ENCODE measurements around the gene EGFL7.
"Not testable (repeated sequence)": the region's sequence is repeated elsewhere in the genome, so short reads cannot be mapped to it uniquely, and the experiment has no call there.

Gene EGFL7

GRCh38 chr9:136697821-136698526, 35.3 kb downstream of the EGFL7 start:
- DNase-seq (ENCODE audit: low read depth): no peak

GRCh38 chr9:136698635-136699246, 36.0 kb downstream of the EGFL7 start:
- DNase-seq (ENCODE audit: low read depth): no peak

- DNase-seq (ENCODE audit: low read depth): no peak
Observed at GRCh38 chr9:136700304-136700703, 37.6 kb downstream of the EGFL7 start.

- no peak for DNase-seq (ENCODE audit: low read depth)
Observed at GRCh38 chr9:136700959-136701667, 38.4 kb downstream of the EGFL7 start.

GRCh38 chr9:136701668-136702053, 38.9 kb downstream of the EGFL7 start:
- DNase-seq (ENCODE audit: low read depth): no peak

GRCh38 chr9:136703276-136703860, 40.7 kb downstream of the EGFL7 start:
- DNase-seq (ENCODE audit: low read depth): no peak

GRCh38 chr9:136704741-136705140, 42.0 kb downstream of the EGFL7 start:
- not testable (repeated sequence) for DNase-seq (ENCODE audit: low read depth)

GRCh38 chr9:136705564-136705963, 42.8 kb downstream of the EGFL7 start:
- DNase-seq (ENCODE audit: low read depth): no peak

- no peak for DNase-seq (ENCODE audit: low read depth)
Observed at GRCh38 chr9:136707011-136707410, 44.3 kb downstream of the EGFL7 start.

- DNase-seq (ENCODE audit: low read depth): no peak
Observed at GRCh38 chr9:136707849-136708517, 45.3 kb downstream of the EGFL7 start.

GRCh38 chr9:136709454-136710109, 46.9 kb downstream of the EGFL7 start:
- no peak for DNase-seq (ENCODE audit: low read depth)

- no peak for DNase-seq (ENCODE audit: low read depth)
Observed at GRCh38 chr9:136710543-136710942, 47.8 kb downstream of the EGFL7 start.

GRCh38 chr9:136711219-136711648, 48.5 kb downstream of the EGFL7 start:
- DNase-seq (ENCODE audit: low read depth): not testable (repeated sequence)

GRCh38 chr9:136711751-136712689, 49.3 kb downstream of the EGFL7 start, which contains the start of gene DIPK1B:
Gene DIPK1B (plus strand): TSS chr9:136712572. CDS start chr9:136712666, 94 bp downstream.
- no peak for DNase-seq (ENCODE audit: low read depth)

- no peak for DNase-seq (ENCODE audit: low read depth)
Observed at GRCh38 chr9:136712690-136713544, 50.2 kb downstream of the EGFL7 start.

GRCh38 chr9:136713550-136713949, 50.8 kb downstream of the EGFL7 start:
- DNase-seq (ENCODE audit: low read depth): no peak

- DNase-seq (ENCODE audit: low read depth): no peak
Observed at GRCh38 chr9:136714096-136714892, 51.6 kb downstream of the EGFL7 start.

GRCh38 chr9:136714893-136715274, 52.2 kb downstream of the EGFL7 start:
- no peak for DNase-seq (ENCODE audit: low read depth)

- no peak for DNase-seq (ENCODE audit: low read depth)
Observed at GRCh38 chr9:136717399-136717798, 54.7 kb downstream of the EGFL7 start.

Data from T-helper 22 cell (primary cell).